ENCODE measurements around the gene C1orf198.

The C1orf198 gene

GRCh38 chr1:230892018-230892491 lies 23.7 kb upstream of the C1orf198 start:
- no peak for DNase-seq (ENCODE audit: low read depth)

GRCh38 chr1:230891413-230891812 lies 23.1 kb upstream of the C1orf198 start:
- DNase-seq (ENCODE audit: low read depth), result no peak

DNA sequence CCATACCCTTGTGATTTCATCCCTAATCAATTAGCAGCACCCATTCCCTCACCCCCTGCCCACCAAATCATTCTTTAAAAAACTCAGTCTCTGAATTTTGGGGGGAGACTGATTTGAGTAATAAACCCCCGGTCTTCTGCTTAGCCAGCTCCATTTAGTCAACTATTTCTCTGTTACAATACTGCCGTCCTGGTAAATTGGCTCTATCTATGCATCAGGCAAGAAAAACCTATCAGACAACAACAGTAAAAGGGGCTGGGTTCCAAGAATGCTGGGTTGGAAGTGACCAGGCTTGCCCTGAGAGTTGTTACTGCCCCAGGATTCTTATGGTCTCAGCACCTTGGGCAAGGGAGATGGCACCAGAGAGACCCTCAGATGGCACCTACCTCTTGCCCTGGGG lies 16.3 kb upstream of the C1orf198 start:
- DNase-seq (ENCODE audit: low read depth), result no peak

DNA sequence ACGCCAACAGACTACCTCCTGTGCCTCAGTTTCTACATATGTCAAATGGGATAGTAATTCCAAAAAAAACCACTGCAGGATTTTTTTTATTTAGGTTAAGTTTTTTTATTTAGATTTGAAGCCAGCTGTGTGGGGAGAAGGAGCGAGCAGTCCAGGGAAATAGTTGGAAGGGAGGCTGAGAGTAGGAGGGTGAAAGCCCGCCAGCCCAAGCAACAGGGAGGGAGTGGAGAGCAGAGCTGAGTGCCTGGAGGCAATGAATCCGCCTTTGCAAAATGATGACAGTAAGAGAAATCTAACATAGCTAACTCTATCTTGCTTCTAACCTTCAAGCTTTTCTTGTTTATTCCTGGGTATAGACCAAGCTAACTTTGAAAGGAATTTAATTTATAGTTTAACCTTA lies 15.6 kb upstream of the C1orf198 start:
- DNase-seq (ENCODE audit: low read depth), result no peak

DNA sequence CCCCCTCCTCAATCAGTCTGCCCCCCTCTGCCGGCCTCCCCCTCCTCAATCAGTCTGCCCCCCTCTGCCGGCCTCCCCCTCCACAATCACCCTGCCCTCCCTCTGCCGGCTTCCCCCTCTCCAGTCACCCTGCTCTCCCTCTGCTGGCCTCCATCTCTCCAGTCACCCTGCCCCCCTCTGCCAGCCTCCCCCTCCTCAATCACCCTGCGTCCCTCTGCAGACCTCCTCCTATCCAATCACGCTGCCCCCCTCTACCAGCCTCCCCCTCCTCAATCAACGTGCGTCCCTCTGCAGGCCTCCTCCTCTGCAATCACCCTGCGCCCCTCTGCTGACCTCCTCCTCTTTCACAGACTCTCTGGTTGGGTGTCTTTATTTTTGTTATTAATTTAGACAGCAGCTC lies 11.5 kb upstream of the C1orf198 start:
- DNase-seq (ENCODE audit: low read depth), result no peak

GRCh38 chr1:230878591-230878990 lies 10.3 kb upstream of the C1orf198 start:
- no peak for DNase-seq (ENCODE audit: low read depth)

DNA sequence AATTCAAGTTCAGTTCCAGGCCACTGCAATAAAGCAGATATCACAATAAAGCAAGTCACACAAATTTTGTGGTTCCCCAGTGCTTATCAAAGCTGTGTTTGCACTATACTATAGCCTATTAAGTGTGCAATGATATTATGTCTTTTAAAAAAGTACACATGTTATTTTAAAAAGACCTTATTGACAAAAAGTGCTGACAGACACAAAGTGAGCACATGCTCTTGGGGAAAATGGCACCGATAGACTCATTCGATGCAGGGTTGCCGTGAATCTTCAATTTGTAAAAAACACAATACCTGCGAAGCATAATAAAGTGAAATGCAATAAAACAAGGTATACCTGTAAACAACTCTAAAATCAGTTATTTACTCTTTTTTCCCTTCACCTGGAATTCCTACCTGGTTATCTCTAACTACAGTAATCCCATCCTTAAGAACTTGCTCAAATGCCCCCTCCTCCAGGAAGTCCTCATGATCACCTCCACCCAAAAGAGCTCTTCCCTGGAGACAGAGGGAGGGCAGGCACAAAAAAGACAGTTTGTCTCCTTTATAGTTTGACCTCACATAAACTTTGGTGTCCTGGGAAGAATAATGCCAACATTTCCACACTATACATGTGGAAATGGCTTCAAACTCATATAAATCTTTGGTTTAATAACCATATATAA lies 9.7 kb upstream of the C1orf198 start:
- no peak for DNase-seq (ENCODE audit: low read depth)

- no peak for DNase-seq (ENCODE audit: low read depth)
Measured at GRCh38 chr1:230877146-230877923, 9.0 kb upstream of the C1orf198 start.

DNA sequence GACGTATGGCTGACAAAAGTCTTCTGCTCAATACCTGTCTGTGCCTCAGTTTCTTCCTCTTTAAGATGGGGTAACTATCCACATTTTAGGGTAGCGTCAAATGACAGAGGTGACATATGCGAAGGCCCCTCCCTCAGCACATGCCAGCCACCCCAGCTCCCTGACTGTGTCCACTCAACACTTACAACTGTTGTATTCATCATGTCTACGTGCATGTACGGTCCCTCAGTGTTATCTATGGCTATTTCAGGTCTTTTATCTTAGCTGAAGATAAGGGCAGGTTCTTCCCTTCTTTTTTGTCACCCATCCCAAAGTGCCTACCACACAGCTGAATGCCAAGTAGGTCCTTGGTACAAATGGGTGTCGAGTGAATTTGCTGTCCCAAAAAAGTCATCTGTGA lies 8.3 kb upstream of the C1orf198 start:
- no peak for DNase-seq (ENCODE audit: low read depth)

GRCh38 chr1:230875370-230875769 lies 7.0 kb upstream of the C1orf198 start:
- no peak for DNase-seq (ENCODE audit: low read depth)

DNA sequence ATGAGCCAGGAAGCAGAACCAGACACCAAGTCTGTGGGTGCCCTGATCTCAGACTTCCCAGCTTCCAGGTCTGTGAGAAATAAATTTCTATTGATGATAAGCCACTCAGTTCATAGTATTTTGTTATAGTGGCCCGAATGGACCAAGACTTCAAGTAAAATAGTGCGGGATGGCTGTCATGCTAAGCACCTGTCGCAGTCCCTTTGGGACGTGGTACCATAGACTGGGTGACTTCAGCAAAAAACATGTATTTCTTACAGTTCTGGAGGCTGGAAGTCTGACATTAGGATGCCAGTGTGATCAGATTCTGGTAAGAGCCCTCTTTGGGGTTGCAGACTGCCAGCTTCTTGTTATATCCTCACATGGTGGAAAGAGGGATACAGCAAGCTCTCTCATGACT lies 2.6 kb upstream of the C1orf198 start:
- no peak for DNase-seq (ENCODE audit: low read depth)

DNA sequence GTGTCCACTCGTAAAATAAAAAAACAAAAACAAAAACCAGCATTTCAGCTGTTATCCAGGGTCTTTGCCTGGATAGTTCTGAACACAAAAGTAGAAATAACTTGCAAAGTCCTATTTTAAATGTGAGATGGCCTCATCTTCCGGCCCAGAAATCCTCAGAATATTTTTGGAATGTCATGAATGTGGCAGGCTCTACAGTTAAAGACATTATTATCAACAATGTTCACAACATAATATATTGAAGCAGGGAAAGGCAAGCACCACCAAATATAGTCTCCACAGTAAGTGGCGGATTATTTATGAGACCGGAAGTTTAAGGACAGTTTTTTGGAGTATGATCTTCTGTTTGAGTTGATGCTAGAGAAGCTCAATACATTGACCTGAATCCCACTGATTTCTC lies 1.2 kb upstream of the C1orf198 start:
- DNase-seq (ENCODE audit: low read depth), result no peak

DNA sequence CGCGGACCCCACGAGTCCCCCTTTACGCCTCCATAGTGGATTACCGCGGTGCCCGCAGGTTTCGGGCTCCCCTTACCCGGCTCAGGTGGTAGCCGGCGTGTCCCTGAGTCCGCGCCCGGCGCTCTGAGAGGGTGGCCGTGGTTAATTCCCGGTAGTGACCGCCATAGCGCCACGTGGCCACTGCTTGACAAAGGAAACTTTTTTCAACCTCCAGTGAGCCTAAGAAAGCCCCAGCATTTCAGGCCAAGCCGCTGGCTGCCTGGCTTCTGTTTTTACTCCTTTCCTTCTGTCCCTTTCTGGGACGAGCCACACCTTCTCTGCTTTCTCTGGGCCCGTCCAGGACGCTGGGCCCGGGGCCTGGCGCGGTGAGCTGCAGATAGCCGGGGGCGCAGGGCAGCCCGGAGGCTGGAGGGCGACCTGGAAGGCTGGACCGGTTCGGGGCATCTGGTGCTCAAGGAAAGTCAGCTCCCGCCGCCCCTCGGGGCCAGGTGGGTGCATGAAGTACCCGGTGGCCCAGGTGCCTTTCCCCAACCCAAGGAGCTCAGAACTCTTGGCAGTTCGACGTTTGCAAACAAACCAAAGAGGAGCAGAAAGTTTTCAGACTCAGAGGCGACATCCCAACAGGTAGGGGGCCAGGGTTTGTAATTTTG lies 540 bp upstream of the C1orf198 start:
- DNase-seq (ENCODE audit: low read depth), result no peak

- no peak for DNase-seq (ENCODE audit: low read depth)
Measured at GRCh38 chr1:230867101-230867902, 1.0 kb downstream of the C1orf198 start.

GRCh38 chr1:230866171-230867070 lies 1.9 kb downstream of the C1orf198 start:
- DNase-seq (ENCODE audit: low read depth), result no peak

GRCh38 chr1:230865062-230865817 lies 3.1 kb downstream of the C1orf198 start:
- DNase-seq (ENCODE audit: low read depth), result no peak

GRCh38 chr1:230864441-230864840 lies 3.9 kb downstream of the C1orf198 start:
- no peak for DNase-seq (ENCODE audit: low read depth)

- no peak for DNase-seq (ENCODE audit: low read depth)
Measured at GRCh38 chr1:230863449-230863848, 4.9 kb downstream of the C1orf198 start.

GRCh38 chr1:230861970-230862595 lies 6.2 kb downstream of the C1orf198 start:
- DNase-seq (ENCODE audit: low read depth), result no peak

DNA sequence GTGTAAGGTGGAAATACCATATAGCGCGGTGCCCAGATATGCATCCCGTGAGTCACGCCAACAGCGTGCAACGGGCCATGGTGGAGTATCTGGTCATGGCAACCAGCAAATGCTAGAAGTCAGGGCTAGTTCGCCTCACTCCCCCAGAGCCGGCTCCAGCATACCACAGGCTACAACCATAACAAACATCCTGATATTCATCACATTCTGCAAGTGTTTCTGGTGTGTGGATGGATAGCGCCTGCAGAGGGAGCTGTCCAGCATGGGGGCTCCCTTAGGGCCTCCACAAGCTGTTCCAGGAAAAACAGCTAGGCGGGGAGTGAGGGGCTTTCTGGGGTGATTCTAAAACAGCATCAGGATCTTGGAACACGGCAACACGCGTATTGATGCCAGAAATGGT lies 6.8 kb downstream of the C1orf198 start:
- DNase-seq (ENCODE audit: low read depth), result no peak
